Common myeloid progenitor, CD34-positive (primary cell): ENCODE results near the gene APOBR. TPM values are rescaled to one million over a fixed set of nuclear protein-coding genes. Genes with fewer than 3 reads are reported as not detected.
"Not testable (repeated sequence)": the region's sequence is repeated elsewhere in the genome, so short reads cannot be mapped to it uniquely, and the experiment has no call there.

ENCODE experiments used
- CTCF ChIA-PET: fragments of 350-600 bp; sonication (Branson Sonifier 250); formaldehyde crosslinking; loops from one replicate; lab custom pipeline; 2021; ENCODE audit warnings: antibody characterized with exemption; lab: Charles Lee
- POLR2A ChIA-PET: fragments of 350-600 bp; sonication (Branson Sonifier 250); formaldehyde crosslinking; loops from one replicate; lab custom pipeline; 2021; ENCODE audit warnings: antibody characterized with exemption; lab: Charles Lee
- DNase-seq, 3 donors: peaks; one replicate each; pipeline versions ENCODE4 v3.0.0 to v3.0.0-alpha.2; 2013
- H3K27ac ChIP-seq, 2 experiments: 1 replicate in 1 of 2; 2 replicates in 1 of 2; pipeline ENCODE4 v1.7.0; 2013; ENCODE audit warnings: inconsistent platforms in 2 of 2, low read length in 2 of 2, mild to moderate bottlenecking in 2 of 2, low read depth in 1 of 2, moderate library complexity in 1 of 2; ENCODE audit not compliant: severe bottlenecking in 2 of 2, insufficient read depth in 1 of 2, poor library complexity in 1 of 2
- H3K27me3 ChIP-seq, 5 experiments: replicated peaks in 2 of 5; 1 replicate in 3 of 5; 2 replicates in 2 of 5; pipeline versions ENCODE4 v1.6.1 to v1.7.0; 2013; ENCODE audit warnings: low read length in 4 of 5, mild to moderate bottlenecking in 2 of 5, moderate library complexity in 2 of 5, inconsistent platforms in 1 of 5; ENCODE audit not compliant: insufficient read depth in 5 of 5, control insufficient read depth in 4 of 5
- H3K36me3 ChIP-seq, 4 experiments: 1 replicate in 2 of 4; 2 replicates in 2 of 4; pipeline versions ENCODE4 v1.6.1 to v1.7.0; 2013; ENCODE audit warnings: low read length in 3 of 4, control low read depth in 1 of 4, mild to moderate bottlenecking in 1 of 4; ENCODE audit not compliant: control insufficient read depth in 4 of 4, insufficient read depth in 4 of 4
- H3K4me1 ChIP-seq, 4 experiments: 1 replicate in 3 of 4; 2 replicates in 1 of 4; pipeline versions ENCODE4 v1.6.1 to v1.7.1; 2013; ENCODE audit warnings: low read length in 3 of 4, mild to moderate bottlenecking in 3 of 4, control low read depth in 1 of 4, inconsistent platforms in 1 of 4, moderate library complexity in 1 of 4; ENCODE audit not compliant: control insufficient read depth in 4 of 4, insufficient read depth in 4 of 4; ENCODE audit errors: control extremely low read depth in 1 of 4
- H3K4me3 ChIP-seq, 7 experiments: 1 replicate in 4 of 7; 2 replicates in 3 of 7; pipeline versions ENCODE4 v1.5.1 to v1.7.0; 2013; ENCODE audit warnings: mild to moderate bottlenecking in 7 of 7, low read length in 6 of 7, moderate library complexity in 6 of 7, inconsistent platforms in 2 of 7, low read depth in 2 of 7, control low read depth in 1 of 7; ENCODE audit not compliant: insufficient read depth in 4 of 7, control insufficient read depth in 1 of 7; ENCODE audit errors: extremely low read depth in 1 of 7
- H3K9me3 ChIP-seq, 5 experiments: 1 replicate in 4 of 5; 2 replicates in 1 of 5; pipeline versions ENCODE4 v1.6.1 to v1.7.1; 2013; ENCODE audit warnings: low read length in 4 of 5, mild to moderate bottlenecking in 2 of 5, inconsistent platforms in 1 of 5, low read depth in 1 of 5, moderate library complexity in 1 of 5; ENCODE audit not compliant: control insufficient read depth in 4 of 5, insufficient read depth in 2 of 5; ENCODE audit errors: control extremely low read depth in 1 of 5
- WGBS: methylation state at CpG from one replicate; pipeline ENCODE4 v1.1.5; 2013; ENCODE audit not compliant: insufficient coverage; 5-methylcytosine and 5-hydroxymethylcytosine counted together
- polyA plus RNA-seq: library from polyadenylated mRNA; unstranded; fragments of 120-200 nt; gene quantifications from one replicate; pipeline ENCODE4 v1.2.1, GENCODE V29; 2013

Gene APOBR, protein sequence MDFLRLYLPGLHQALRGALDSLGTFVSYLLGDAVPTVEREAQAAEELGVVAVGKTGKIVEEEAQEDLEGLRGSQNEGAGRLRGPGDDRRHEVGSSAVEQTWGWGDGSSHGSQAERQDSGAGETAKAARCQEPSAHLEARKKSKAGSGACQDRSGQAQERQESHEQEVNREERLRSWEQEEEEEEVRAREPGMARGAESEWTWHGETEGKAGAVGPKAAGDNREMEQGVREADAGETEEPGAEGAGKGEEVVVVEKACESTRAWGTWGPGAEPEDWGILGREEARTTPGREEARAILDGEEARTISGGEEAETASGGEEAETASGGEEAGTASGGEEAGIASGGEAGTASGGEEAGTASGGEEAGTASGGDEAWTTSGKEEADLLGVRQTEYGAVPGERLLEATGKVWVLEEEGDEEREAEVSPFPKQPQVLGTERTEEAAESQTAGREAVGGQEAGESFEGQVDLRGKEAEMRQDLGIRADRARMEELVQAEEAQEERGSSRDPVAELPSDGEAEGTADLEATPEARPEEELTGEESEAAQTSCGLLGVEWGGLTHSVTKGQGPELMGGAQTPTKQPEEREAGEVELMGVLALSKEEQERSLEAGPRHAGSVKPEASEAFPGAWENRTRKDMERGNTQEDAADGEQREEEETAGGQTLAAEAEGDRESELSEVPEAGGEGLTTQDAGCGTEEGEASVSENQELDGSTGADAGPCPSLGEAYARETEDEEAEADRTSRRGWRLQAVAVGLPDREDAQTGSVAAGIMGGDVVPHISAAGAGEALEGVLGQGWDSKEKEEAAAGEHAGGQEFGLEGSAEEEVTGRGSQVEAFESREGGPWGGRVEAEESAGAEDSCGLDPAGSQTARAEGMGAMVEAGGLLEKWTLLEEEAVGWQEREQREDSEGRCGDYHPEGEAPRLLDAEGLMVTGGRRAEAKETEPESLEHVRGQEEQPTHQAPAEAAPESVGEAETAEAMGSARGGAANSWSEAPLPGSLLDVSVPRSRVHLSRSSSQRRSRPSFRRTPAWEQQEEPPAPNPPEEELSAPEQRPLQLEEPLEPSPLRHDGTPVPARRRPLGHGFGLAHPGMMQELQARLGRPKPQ
- 12.0 TPM for polyA plus RNA-seq

- Histone ChIP-seq H3K4me3 (peak within 1 kb of the TSS in 6 of 7 experiments; percentile 37 to 70 (median 60)), H3K36me3 (peaks cover 0 to 27% (median 6%) of the 10 kb centered on the region in 4 experiments), H3K9me3 (no peaks in the 10 kb centered on the region), H3K27ac (peak within 1 kb of the TSS; percentile 64 to 82), H3K27me3 (no peaks in the 10 kb centered on the region), H3K4me1 (peaks cover 19 to 55% (median 46%) of the 10 kb centered on the region in 4 experiments)
- peak; percentile 97 to 99 (median 99) for DNase-seq
- POLR2A ChIA-PET, result interaction anchor here (0.6 kb wide), 1 partner anchor 12 kb away, joined by 4 read pairs; the partner anchor contains the start of gene IL27
- 0% methylated on average over 10 of the region's 12 CpGs for WGBS
- CTCF ChIA-PET, result interaction anchor here (0.8 to 1.8 kb wide), 3 partner anchors 9 to 56 kb away, joined by 3 to 6 read pairs (median 4); no protein-coding TSS in a partner anchor
Observed at GRCh38 chr16:28494121-28494851, at the start of gene APOBR. APOBR (plus strand) TSS chr16:28494643; CDS start chr16:28494682, 39 bp downstream.

DNA sequence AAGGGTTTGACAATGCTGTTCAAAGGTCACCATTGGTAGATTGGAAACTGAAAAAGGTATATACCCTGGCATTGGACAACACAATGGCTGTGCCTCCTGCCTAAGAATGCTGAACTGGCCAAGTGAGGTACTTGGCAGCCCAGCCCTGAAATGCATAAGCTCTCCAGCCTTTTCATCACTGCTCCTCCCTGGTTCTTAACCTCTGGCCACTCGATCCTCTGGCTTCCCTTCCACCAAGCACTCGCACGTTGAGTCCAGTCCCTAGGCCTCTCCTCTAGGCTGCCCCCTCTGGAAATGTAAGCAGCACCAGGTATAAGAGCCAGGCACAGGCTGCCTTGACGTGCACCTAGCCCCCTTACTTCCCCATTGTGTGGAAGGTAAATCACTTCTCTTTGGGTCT lies 48.1 kb upstream of the APOBR start:
- CTCF ChIA-PET, result not testable (repeated sequence)

DNA sequence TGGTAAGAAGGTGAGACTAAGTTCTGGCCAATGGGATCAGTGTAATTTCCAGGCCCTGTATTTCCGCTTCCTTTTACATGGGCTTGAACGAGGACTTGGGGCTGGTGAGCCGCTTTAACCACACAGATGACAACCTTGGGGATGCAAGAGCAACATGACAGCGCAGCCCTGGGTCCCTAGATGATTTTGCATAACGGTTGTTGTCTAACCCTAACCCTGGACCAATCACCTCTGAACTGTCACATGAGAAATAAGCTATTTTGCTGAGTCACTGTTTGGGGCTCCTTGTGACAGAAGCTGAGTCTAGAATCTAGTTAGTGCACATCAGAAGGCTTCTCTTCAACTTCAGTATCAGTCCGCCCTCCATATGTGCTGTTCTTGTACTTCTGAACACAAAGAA lies 47.4 kb upstream of the APOBR start:
- H3K36me3 ChIP-seq, POLR2A ChIA-PET, H3K4me3 ChIP-seq, H3K27ac ChIP-seq, H3K4me1 ChIP-seq, CTCF ChIA-PET, H3K9me3 ChIP-seq, H3K27me3 ChIP-seq, DNase-seq: not testable (repeated sequence)
- WGBS, result no CpG with 5 or more reads among the region's 6 CpGs

More for the DNA sequence above, 48.1 kb upstream of the APOBR start:
- DNase-seq, H3K27me3 ChIP-seq, H3K36me3 ChIP-seq, H3K4me1 ChIP-seq, POLR2A ChIA-PET, H3K27ac ChIP-seq, H3K4me3 ChIP-seq, H3K9me3 ChIP-seq: not testable (repeated sequence)
- WGBS, result no CpG with 5 or more reads among the region's 4 CpGs

DNA sequence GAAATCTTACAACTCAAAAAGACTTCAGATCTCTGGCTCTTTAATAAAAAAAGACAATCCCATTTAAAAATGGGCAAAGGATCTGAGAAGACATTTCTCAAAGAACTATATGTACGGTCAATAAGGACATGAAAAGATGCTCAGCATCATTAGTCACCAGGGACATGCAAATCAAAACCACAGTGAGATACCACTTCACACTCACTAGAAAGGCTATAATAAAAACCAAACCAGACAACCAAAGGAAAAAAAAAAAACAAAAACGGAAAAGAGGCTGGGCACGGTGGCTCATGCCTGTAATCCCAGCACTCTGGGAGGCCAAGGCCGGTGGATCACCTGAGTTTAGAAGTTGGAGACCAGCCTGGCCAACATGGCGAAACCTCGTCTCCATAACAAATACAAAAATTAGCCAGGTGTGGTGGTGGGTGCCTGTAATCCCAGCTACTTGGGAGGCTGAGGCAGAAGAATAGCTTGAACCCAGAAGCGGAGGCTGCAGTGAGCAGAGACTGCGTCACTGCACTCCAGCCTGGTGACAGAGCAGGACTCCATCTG lies 20.7 kb upstream of the APOBR start:
- CTCF ChIA-PET, result no interaction called here

DNA sequence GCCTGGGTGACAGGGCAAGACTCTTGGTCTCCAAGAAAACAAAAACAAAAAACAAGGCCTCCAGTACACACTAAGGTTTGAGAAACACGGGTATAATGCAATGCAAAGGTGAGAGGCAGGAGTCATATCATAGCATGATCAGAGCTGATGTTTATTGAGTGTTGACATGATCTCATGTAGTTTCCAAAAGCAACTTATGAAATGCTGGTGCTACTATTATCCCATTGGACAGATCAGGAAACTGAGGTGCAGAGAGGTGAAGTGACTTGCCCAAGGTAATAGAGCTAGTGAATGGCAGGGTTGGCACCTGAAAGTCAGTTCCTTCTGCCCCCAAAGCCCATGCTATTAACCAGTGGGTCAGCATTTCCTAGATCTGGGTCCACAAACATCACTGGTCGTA lies 19.2 kb upstream of the APOBR start:
- no peaks in the 10 kb centered on the region for H3K27me3 ChIP-seq
- H3K9me3 ChIP-seq, result no peaks in the 10 kb centered on the region
- no peak for DNase-seq
- no peak overlapping the region for H3K4me3 ChIP-seq
- CTCF ChIA-PET, result no interaction called here
- H3K36me3 ChIP-seq, result peaks cover 4 to 56% (median 35%) of the 10 kb centered on the region in 4 experiments
- WGBS, result no CpG with 5 or more reads among the region's 2 CpGs
- POLR2A ChIA-PET, result no interaction called here
- no peak overlapping the region for H3K27ac ChIP-seq
- H3K4me1 ChIP-seq, result no peaks in the 10 kb centered on the region

More for the DNA sequence above, 20.7 kb upstream of the APOBR start:
- 100% methylated on average over 5 of the region's 8 CpGs for WGBS
- Histone ChIP-seq H3K27ac (no peak overlapping the region), H3K9me3 (no peaks in the 10 kb centered on the region), H3K4me1 (no peaks in the 10 kb centered on the region), H3K4me3 (no peak overlapping the region), H3K36me3 (peaks cover 4 to 47% (median 27%) of the 10 kb centered on the region in 4 experiments), H3K27me3 (no peaks in the 10 kb centered on the region)
- POLR2A ChIA-PET, result no interaction called here
- DNase-seq, result no peak

DNA sequence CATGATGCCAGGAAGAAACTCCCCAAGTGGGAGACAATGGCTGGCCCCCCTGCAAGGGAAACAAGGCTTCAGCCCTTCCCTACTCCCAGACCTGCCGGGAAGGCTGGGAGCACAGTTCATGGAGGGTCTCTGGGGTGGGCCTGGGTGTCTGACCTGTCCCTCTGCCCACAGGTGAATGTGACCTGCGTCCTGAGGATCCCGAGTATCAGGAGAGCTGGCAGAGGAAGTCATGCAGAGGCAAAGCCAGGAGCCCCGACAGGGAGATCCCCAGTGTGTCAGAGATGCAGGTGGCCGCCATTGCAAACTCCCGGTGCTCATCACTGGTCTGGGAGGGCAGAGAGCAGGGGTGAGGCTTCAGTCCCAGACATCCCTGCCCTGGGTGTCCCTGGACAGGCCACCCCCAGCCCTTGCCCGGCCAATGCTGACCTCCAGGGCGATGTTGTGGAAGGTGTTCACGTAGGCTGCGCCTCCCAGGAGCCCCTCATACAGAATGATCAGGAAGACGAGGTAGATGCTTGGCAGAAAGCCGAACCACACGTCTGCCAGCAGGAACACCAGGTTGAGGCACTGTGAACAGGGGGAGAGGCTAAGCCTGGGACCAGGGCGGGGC lies 17.0 kb upstream of the APOBR start:
- Histone ChIP-seq H3K4me1 (no peaks in the 10 kb centered on the region), H3K27me3 (no peaks in the 10 kb centered on the region), H3K36me3 (peaks cover 4 to 73% (median 49%) of the 10 kb centered on the region in 4 experiments), H3K27ac (no peak overlapping the region), H3K9me3 (no peaks in the 10 kb centered on the region), H3K4me3 (no peak overlapping the region)
- POLR2A ChIA-PET, result no interaction called here
- CTCF ChIA-PET, result no interaction called here
- DNase-seq, result no peak
- WGBS, result 94% methylated on average over 11 of the region's 14 CpGs
